Measurements from ENCODE around the gene MCF2L2.
A peak's percentile ranks its signal among the peaks of the same experiment; 100 is the strongest.

Gene MCF2L2

GRCh38 chr3:183265834-183266417, 162.5 kb downstream of the MCF2L2 start:
- peak in 1 of 2 donors; percentile 22 for DNase-seq (ENCODE audit: low read depth in 2 of 2)

- DNase-seq (ENCODE audit: low read depth in 2 of 2), result no peak
These were observed 163.2 kb downstream of the MCF2L2 start for GRCh38 chr3:183265157-183265642.

- no peak for DNase-seq (ENCODE audit: low read depth in 2 of 2)
These were observed 164.2 kb downstream of the MCF2L2 start for GRCh38 chr3:183264268-183264667.

GRCh38 chr3:183262875-183263378, 165.5 kb downstream of the MCF2L2 start:
- DNase-seq (ENCODE audit: low read depth in 2 of 2), result no peak

GRCh38 chr3:183261151-183261724, 167.2 kb downstream of the MCF2L2 start:
- no peak for DNase-seq (ENCODE audit: low read depth in 2 of 2)

GRCh38 chr3:183260167-183260904, 168.1 kb downstream of the MCF2L2 start:
- DNase-seq (ENCODE audit: low read depth in 2 of 2), result no peak

GRCh38 chr3:183259621-183260020, 168.8 kb downstream of the MCF2L2 start:
- DNase-seq (ENCODE audit: low read depth in 2 of 2), result no peak

- DNase-seq (ENCODE audit: low read depth in 2 of 2), result no peak
These were observed 169.3 kb downstream of the MCF2L2 start for GRCh38 chr3:183259087-183259486.

GRCh38 chr3:183255348-183255730, 173.1 kb downstream of the MCF2L2 start:
- DNase-seq (ENCODE audit: low read depth in 2 of 2), result no peak

- no peak for DNase-seq (ENCODE audit: low read depth in 2 of 2)
These were observed 173.7 kb downstream of the MCF2L2 start for GRCh38 chr3:183254487-183255347.

- peak in 1 of 2 donors; percentile 10 for DNase-seq (ENCODE audit: low read depth in 2 of 2)
These were observed 174.6 kb downstream of the MCF2L2 start for GRCh38 chr3:183253528-183254486.

GRCh38 chr3:183252973-183253527, 175.4 kb downstream of the MCF2L2 start, which contains the start of gene B3GNT5:
B3GNT5 (plus strand) TSS chr3:183253253; CDS start chr3:183269799, 16,546 bp downstream.
- DNase-seq (ENCODE audit: low read depth in 2 of 2), result peak in 1 of 2 donors; percentile 46

- no peak for DNase-seq (ENCODE audit: low read depth in 2 of 2)
These were observed 176.2 kb downstream of the MCF2L2 start for GRCh38 chr3:183252118-183252782.

GRCh38 chr3:183249006-183249718, 179.3 kb downstream of the MCF2L2 start:
- DNase-seq (ENCODE audit: low read depth in 2 of 2), result no peak

GRCh38 chr3:183247011-183247589, 181.3 kb downstream of the MCF2L2 start:
- DNase-seq (ENCODE audit: low read depth in 2 of 2), result no peak

- DNase-seq (ENCODE audit: low read depth in 2 of 2), result no peak
These were observed 183.4 kb downstream of the MCF2L2 start for GRCh38 chr3:183244981-183245476.

GRCh38 chr3:183244219-183244618, 184.2 kb downstream of the MCF2L2 start:
- DNase-seq (ENCODE audit: low read depth in 2 of 2), result no peak

GRCh38 chr3:183242431-183242830, 186.0 kb downstream of the MCF2L2 start:
- no peak for DNase-seq (ENCODE audit: low read depth in 2 of 2)
